Trophoblast cell (in vitro differentiated cells and primary cell): Measurements from ENCODE around the gene TIMM44.
"Not testable (repeated sequence)": the region's sequence is repeated elsewhere in the genome, so short reads cannot be mapped to it uniquely, and the experiment has no call there.

Experiments
- DNase-seq, 2 donors: peaks; one replicate each; pipeline ENCODE4 v3.0.0-alpha.2; 2016
- H2AFZ ChIP-seq: 2 replicates; pipeline ENCODE4 v1.6.1; 2013; ENCODE audit warnings: low read length, moderate library complexity, mild to moderate bottlenecking; ENCODE audit not compliant: insufficient read depth, poor library complexity
- H2AK5ac ChIP-seq: 2 replicates; pipeline ENCODE4 v1.6.1; 2013; ENCODE audit warnings: mild to moderate bottlenecking, low read length
- H2BK120ac ChIP-seq: 2 replicates; pipeline ENCODE4 v1.6.1; 2013; ENCODE audit warnings: low read length, mild to moderate bottlenecking, moderate library complexity; ENCODE audit not compliant: insufficient read depth, poor library complexity
- H2BK12ac ChIP-seq: 2 replicates; pipeline ENCODE4 v1.6.1; 2013; ENCODE audit warnings: mild to moderate bottlenecking, low read length, moderate library complexity
- H2BK5ac ChIP-seq: 2 replicates; pipeline ENCODE4 v1.6.1; 2013; ENCODE audit warnings: low read length, low read depth, moderate library complexity, mild to moderate bottlenecking; ENCODE audit not compliant: poor library complexity
- H3K14ac ChIP-seq: 2 replicates; pipeline ENCODE4 v1.6.1; 2013; ENCODE audit warnings: mild to moderate bottlenecking, low read length
- H3K18ac ChIP-seq: 2 replicates; pipeline ENCODE4 v1.6.1; 2013; ENCODE audit warnings: mild to moderate bottlenecking, low read length
- H3K23ac ChIP-seq: 2 replicates; pipeline ENCODE4 v1.6.1; 2013; ENCODE audit warnings: low read length
- H3K27ac ChIP-seq: 2 replicates; pipeline ENCODE4 v1.5.1; 2013; ENCODE audit warnings: low read depth, mild to moderate bottlenecking, inconsistent platforms, low read length, moderate library complexity
- H3K27me3 ChIP-seq: 2 replicates; pipeline ENCODE4 v1.6.1; 2013; ENCODE audit warnings: inconsistent platforms, mild to moderate bottlenecking, low read length, moderate library complexity; ENCODE audit not compliant: insufficient read depth
- H3K36me3 ChIP-seq, 2 experiments: 1 replicate in 1 of 2; 2 replicates in 1 of 2; pipeline ENCODE4 v1.6.1; 2013; ENCODE audit warnings: low read length in 2 of 2, mild to moderate bottlenecking in 2 of 2, moderate library complexity in 1 of 2; ENCODE audit not compliant: insufficient read depth in 2 of 2, control insufficient read depth in 1 of 2
- H3K4ac ChIP-seq: 2 replicates; pipeline ENCODE4 v1.6.1; 2013; ENCODE audit warnings: low read depth, mild to moderate bottlenecking, low read length, moderate library complexity
- H3K4me1 ChIP-seq, 2 experiments: 1 replicate in 1 of 2; 2 replicates in 1 of 2; pipeline ENCODE4 v1.6.1; 2013; ENCODE audit warnings: low read length in 2 of 2, mild to moderate bottlenecking in 2 of 2, moderate library complexity in 1 of 2; ENCODE audit not compliant: insufficient read depth in 2 of 2, control insufficient read depth in 1 of 2
- H3K4me2 ChIP-seq: 2 replicates; pipeline ENCODE4 v1.6.1; 2013; ENCODE audit warnings: inconsistent platforms, mild to moderate bottlenecking, low read length, moderate library complexity
- H3K4me3 ChIP-seq: 2 replicates; pipeline ENCODE4 v1.5.1; 2013; ENCODE audit warnings: mild to moderate bottlenecking, low read depth, low read length, inconsistent platforms
- H3K79me1 ChIP-seq: one replicate; pipeline ENCODE4 v1.6.1; 2013; ENCODE audit warnings: low read length
- H3K79me2 ChIP-seq: 2 replicates; pipeline ENCODE4 v1.6.1; 2013; ENCODE audit warnings: low read length, mild to moderate bottlenecking; ENCODE audit not compliant: control insufficient read depth, insufficient read depth, poor library complexity
- H3K9ac ChIP-seq: 2 replicates; pipeline ENCODE4 v1.6.1; 2013; ENCODE audit warnings: mild to moderate bottlenecking, low read length
- H3K9me3 ChIP-seq: 2 replicates; pipeline ENCODE4 v1.6.1; 2013; ENCODE audit warnings: low read depth, mild to moderate bottlenecking, control low read depth, inconsistent platforms, low read length; ENCODE audit not compliant: insufficient read depth
- H4K12ac ChIP-seq: 2 replicates; pipeline ENCODE4 v1.6.1; 2013; ENCODE audit warnings: low read depth, mild to moderate bottlenecking, low read length, moderate library complexity
- H4K8ac ChIP-seq: 2 replicates; pipeline ENCODE4 v1.6.1; 2013; ENCODE audit warnings: low read depth, mild to moderate bottlenecking, low read length, moderate library complexity
- H4K91ac ChIP-seq: one replicate; pipeline ENCODE4 v1.6.1; 2013; ENCODE audit warnings: low read depth, mild to moderate bottlenecking, low read length, moderate library complexity
- WGBS: extraction: QIAGEN DNeasy Blood & Tissue Kit; methylation state at CpG from one replicate; pipeline ENCODE4 v1.1.7; 2013; ENCODE audit warnings: missing lambda C conversion rate; ENCODE audit not compliant: insufficient read length, insufficient coverage; ENCODE audit errors: extremely low coverage; 5-methylcytosine and 5-hydroxymethylcytosine counted together

The TIMM44 gene

GRCh38 chr19:7919610-7920518 is 23.6 kb downstream of the TIMM44 start, which contains the start of gene SNAPC2:
TSS of gene SNAPC2 (plus strand) at chr19:7920338. CDS start at chr19:7920367, 29 bp downstream.
- Histone ChIP-seq H4K91ac (peak within 1 kb of the TSS; percentile 73), H3K23ac (no peak within 1 kb of the TSS), H3K18ac (peak within 1 kb of the TSS; percentile 91), H3K4ac (peak within 1 kb of the TSS; percentile 8), H2BK120ac (peak within 1 kb of the TSS; percentile 35), H4K8ac (peak within 1 kb of the TSS; percentile 91), H3K27me3 (peaks cover 31% of the 10 kb centered on the region), H2AK5ac (peak within 1 kb of the TSS; percentile 39), H2AFZ (peak within 1 kb of the TSS; percentile 48), H3K4me2 (peak within 1 kb of the TSS; percentile 61), H3K79me2 (peaks cover 2% of the 10 kb centered on the region), H3K79me1 (peaks cover 2% of the 10 kb centered on the region), H4K12ac (peak within 1 kb of the TSS; percentile 75), H3K9me3 (peaks cover 4% of the 10 kb centered on the region), H3K9ac (peak within 1 kb of the TSS; percentile 14), H3K27ac (peak within 1 kb of the TSS; percentile 70), H2BK12ac (peak within 1 kb of the TSS; percentile 19), H3K14ac (peak within 1 kb of the TSS; percentile 79), H3K4me3 (peak within 1 kb of the TSS; percentile 78), H3K4me1 (peaks cover 16 to 23% of the 10 kb centered on the region in 2 experiments), H3K36me3 (peaks cover 20 to 22% of the 10 kb centered on the region in 2 experiments), H2BK5ac (peak within 1 kb of the TSS; percentile 77)
- WGBS = no CpG with 5 or more reads among the region's 62 CpGs
- DNase-seq = peak; percentile 86 to 94

- H4K8ac ChIP-seq = no peak overlapping the region
- H3K27me3 ChIP-seq = peaks cover 31% of the 10 kb centered on the region
- H3K79me2 ChIP-seq = peaks cover 2% of the 10 kb centered on the region
- no peak overlapping the region for H3K4me2 ChIP-seq
- no peak overlapping the region for H2BK120ac ChIP-seq
- no peak overlapping the region for H3K4me3 ChIP-seq
- H3K36me3 ChIP-seq = peaks cover 19 to 20% of the 10 kb centered on the region in 2 experiments
- H3K4ac ChIP-seq = no peak overlapping the region
- H4K12ac ChIP-seq = no peak overlapping the region
- H3K79me1 ChIP-seq = peaks cover 2% of the 10 kb centered on the region
- no peak overlapping the region for H2BK12ac ChIP-seq
- peaks cover 16 to 23% of the 10 kb centered on the region in 2 experiments for H3K4me1 ChIP-seq
- H2BK5ac ChIP-seq = no peak overlapping the region
- no peak overlapping the region for H3K27ac ChIP-seq
- H3K14ac ChIP-seq = no peak overlapping the region
- peaks cover 7% of the 10 kb centered on the region for H3K9me3 ChIP-seq
- no peak for DNase-seq
- no peak overlapping the region for H3K18ac ChIP-seq
- H2AFZ ChIP-seq = no peak overlapping the region
- H3K9ac ChIP-seq = no peak overlapping the region
- no peak overlapping the region for H3K23ac ChIP-seq
- H4K91ac ChIP-seq = no peak overlapping the region
- WGBS = no CpG with 5 or more reads among the region's 42 CpGs
- H2AK5ac ChIP-seq = no peak overlapping the region
Measured at GRCh38 chr19:7918615-7919421, 24.6 kb downstream of the TIMM44 start.

GRCh38 chr19:7918062-7918614 is 25.3 kb downstream of the TIMM44 start:
- not testable (repeated sequence) for H3K23ac ChIP-seq, H2BK120ac ChIP-seq, H2AK5ac ChIP-seq, H3K18ac ChIP-seq, H4K8ac ChIP-seq, H3K9me3 ChIP-seq, H4K12ac ChIP-seq, H4K91ac ChIP-seq, H3K79me1 ChIP-seq, H3K4me3 ChIP-seq, H3K14ac ChIP-seq, H2BK12ac ChIP-seq, H3K79me2 ChIP-seq, H2BK5ac ChIP-seq, H3K9ac ChIP-seq, H3K4ac ChIP-seq, H3K27ac ChIP-seq, DNase-seq
- Histone ChIP-seq H3K27me3 (peaks cover 31% of the 10 kb centered on the region), H3K4me1 (peaks cover 16 to 23% of the 10 kb centered on the region in 2 experiments), H3K4me2 (peak overlapping the region; percentile 52), H3K36me3 (peaks cover 16 to 21% of the 10 kb centered on the region in 2 experiments), H2AFZ (peak overlapping the region; percentile 17)
- no CpG with 5 or more reads among the region's 29 CpGs for WGBS
